DND-41 (cell line): ENCODE data around the gene HOXA3.

Source experiments
- ATAC-seq: fragments of 200-7000 bp; cut with Tn5 transposase; 3 replicates; pipeline ENCODE4 v1.9.1; 2021; ENCODE audit warnings: low read depth; ENCODE audit not compliant: insufficient read depth
- DNase-seq: peaks from one replicate; pipeline ENCODE4 v3.0.0-alpha.2; 2020
- H2AFZ ChIP-seq: 2 replicates; pipeline ENCODE4 v1.6.0; 2012; ENCODE audit warnings: low read depth, low read length
- H3K27ac ChIP-seq: 2 replicates; pipeline ENCODE4 v1.5.1; 2012; ENCODE audit warnings: low read length, inconsistent platforms
- H3K27me3 ChIP-seq: fragments of 200-600 bp; sonication (generic); 2 replicates; pipeline ENCODE4 v1.6.0; 2012; ENCODE audit warnings: low read length, mild to moderate bottlenecking, inconsistent platforms; ENCODE audit not compliant: insufficient read depth, poor library complexity
- H3K36me3 ChIP-seq: 2 replicates; pipeline ENCODE4 v1.5.1; 2012; ENCODE audit warnings: low read length, inconsistent platforms; ENCODE audit not compliant: insufficient read depth
- H3K4me1 ChIP-seq: 2 replicates; pipeline ENCODE4 v1.5.1; 2012; ENCODE audit warnings: mild to moderate bottlenecking, low read length; ENCODE audit not compliant: insufficient read depth
- H3K4me2 ChIP-seq: 2 replicates; pipeline ENCODE4 v1.6.0; 2012; ENCODE audit warnings: mild to moderate bottlenecking, moderate library complexity, low read length, inconsistent platforms; ENCODE audit not compliant: insufficient read depth
- H3K4me3 ChIP-seq, 2 experiments: fragments of 200-600 bp in 1 of 2; shearing (Covaris generic) in 1 of 2; 2 replicates each; pipeline ENCODE4 v1.5.1; 2012 to 2016; ENCODE audit warnings: inconsistent platforms in 2 of 2, low read length in 2 of 2, mild to moderate bottlenecking in 2 of 2, low read depth in 1 of 2, moderate library complexity in 1 of 2
- H3K79me2 ChIP-seq: 2 replicates; pipeline ENCODE4 v1.6.0; 2012; ENCODE audit warnings: low read length, inconsistent platforms; ENCODE audit not compliant: insufficient read depth
- H3K9ac ChIP-seq: 2 replicates; pipeline ENCODE4 v1.6.0; 2012; ENCODE audit warnings: low read depth, mild to moderate bottlenecking, inconsistent platforms, low read length, moderate library complexity
- H3K9me3 ChIP-seq: 2 replicates; pipeline ENCODE4 v1.5.1; 2012; ENCODE audit warnings: low read length, moderate library complexity, mild to moderate bottlenecking, inconsistent platforms; ENCODE audit not compliant: insufficient read depth, severe bottlenecking
- H4K20me1 ChIP-seq: 2 replicates; pipeline ENCODE4 v1.6.0; 2012; ENCODE audit warnings: low read length; ENCODE audit not compliant: insufficient read depth
- EZH2 ChIP-seq: IDR thresholded peaks from 3 replicates; pipeline ENCODE4 v1.6.1; 2012; ENCODE audit warnings: borderline replicate concordance, low read depth, mild to moderate bottlenecking, moderate library complexity, low read length, inconsistent platforms; ENCODE audit not compliant: severe bottlenecking
- TF ChIP-seq, protein P1 (sequence below): IDR thresholded peaks from 2 replicates; pipeline ENCODE4 v1.5.1; 2012; ENCODE audit warnings: borderline replicate concordance, low read length, moderate library complexity, mild to moderate bottlenecking; ENCODE audit not compliant: poor library complexity, severe bottlenecking; ENCODE audit errors: extremely low read depth

HOXA3 gene

DNA sequence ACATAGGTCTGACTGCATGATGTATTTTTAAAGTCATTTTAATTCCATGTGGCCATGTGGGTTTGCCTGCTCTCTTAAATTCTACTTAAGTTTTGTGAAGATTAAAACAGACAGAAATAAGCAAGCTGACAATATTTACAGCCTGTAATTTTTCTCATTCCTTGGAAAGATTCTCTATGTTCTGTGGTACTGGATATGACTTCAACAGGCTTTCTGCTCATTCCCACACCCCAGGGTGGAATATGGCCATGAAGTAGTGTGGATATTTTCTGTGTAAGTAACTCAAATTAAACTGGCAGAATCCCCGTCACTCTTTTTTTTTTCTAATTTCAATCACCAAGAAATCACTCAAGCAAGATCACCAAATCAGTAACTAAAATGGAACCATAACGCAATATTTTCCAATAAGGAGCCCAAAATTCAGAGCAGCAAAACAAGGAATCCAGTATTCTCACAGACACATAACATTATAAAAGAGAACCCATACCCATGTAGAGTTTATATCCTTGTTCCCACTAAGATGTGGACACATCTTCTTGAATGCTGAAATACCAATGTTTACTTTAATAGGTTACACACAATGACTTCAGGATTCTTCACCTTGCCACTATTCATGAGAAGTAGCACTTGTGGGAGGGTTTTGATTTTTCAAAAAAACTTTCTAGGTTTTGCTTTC, 14.6 kb downstream of the HOXA3 start:
- H3K4me2 ChIP-seq: no peak overlapping the region
- no peak overlapping the region for H3K27ac ChIP-seq
- DNase-seq: no peak
- H3K36me3 ChIP-seq: peaks cover 1% of the 10 kb centered on the region; the same call in 1 of the 2 replicates
- H3K27me3 ChIP-seq: peaks cover 5% of the 10 kb centered on the region
- H4K20me1 ChIP-seq: no peaks in the 10 kb centered on the region
- no peaks in the 10 kb centered on the region for H3K4me1 ChIP-seq
- H2AFZ ChIP-seq: no peak overlapping the region
- no peak overlapping the region for H3K4me3 ChIP-seq
- no peak for TF ChIP-seq EZH2
- TF ChIP-seq, protein P1, sequence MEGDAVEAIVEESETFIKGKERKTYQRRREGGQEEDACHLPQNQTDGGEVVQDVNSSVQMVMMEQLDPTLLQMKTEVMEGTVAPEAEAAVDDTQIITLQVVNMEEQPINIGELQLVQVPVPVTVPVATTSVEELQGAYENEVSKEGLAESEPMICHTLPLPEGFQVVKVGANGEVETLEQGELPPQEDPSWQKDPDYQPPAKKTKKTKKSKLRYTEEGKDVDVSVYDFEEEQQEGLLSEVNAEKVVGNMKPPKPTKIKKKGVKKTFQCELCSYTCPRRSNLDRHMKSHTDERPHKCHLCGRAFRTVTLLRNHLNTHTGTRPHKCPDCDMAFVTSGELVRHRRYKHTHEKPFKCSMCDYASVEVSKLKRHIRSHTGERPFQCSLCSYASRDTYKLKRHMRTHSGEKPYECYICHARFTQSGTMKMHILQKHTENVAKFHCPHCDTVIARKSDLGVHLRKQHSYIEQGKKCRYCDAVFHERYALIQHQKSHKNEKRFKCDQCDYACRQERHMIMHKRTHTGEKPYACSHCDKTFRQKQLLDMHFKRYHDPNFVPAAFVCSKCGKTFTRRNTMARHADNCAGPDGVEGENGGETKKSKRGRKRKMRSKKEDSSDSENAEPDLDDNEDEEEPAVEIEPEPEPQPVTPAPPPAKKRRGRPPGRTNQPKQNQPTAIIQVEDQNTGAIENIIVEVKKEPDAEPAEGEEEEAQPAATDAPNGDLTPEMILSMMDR: no peak
- H3K79me2 ChIP-seq: no peaks in the 10 kb centered on the region
- H3K9ac ChIP-seq: no peak overlapping the region
- H3K9me3 ChIP-seq: no peaks in the 10 kb centered on the region
- no peak for ATAC-seq

DNA sequence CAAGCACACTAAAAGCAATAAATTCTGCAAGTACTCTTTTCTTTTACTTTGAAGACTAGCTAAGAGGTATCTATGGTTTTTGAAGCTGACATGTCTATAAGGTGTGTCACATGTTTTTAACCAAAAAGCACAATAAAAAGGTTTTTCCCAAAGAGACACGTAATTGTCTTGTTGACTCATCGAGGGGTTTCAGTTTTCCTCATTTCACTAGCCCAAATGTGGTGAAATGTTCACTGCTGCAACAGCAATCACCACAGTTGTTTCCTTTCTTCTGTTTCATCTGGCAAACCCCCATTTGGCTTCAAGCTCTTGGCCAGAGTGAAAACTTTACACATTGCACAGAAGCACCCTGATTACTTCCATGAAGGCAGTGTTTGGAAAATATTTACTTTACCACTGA, 18.0 kb downstream of the HOXA3 start:
- ATAC-seq (no peak), DNase-seq (no peak)
- H4K20me1 ChIP-seq: no peaks in the 10 kb centered on the region
- no peak overlapping the region for H3K4me2 ChIP-seq
- H3K4me1 ChIP-seq: no peaks in the 10 kb centered on the region
- no peaks in the 10 kb centered on the region for H3K9me3 ChIP-seq
- no peak overlapping the region for H2AFZ ChIP-seq
- no peak overlapping the region for H3K27ac ChIP-seq
- H3K79me2 ChIP-seq: no peaks in the 10 kb centered on the region
- no peak overlapping the region for H3K9ac ChIP-seq
- H3K4me3 ChIP-seq: no peak overlapping the region
- TF ChIP-seq, protein P1: no peak
- TF ChIP-seq EZH2: no peak
- peaks cover 5% of the 10 kb centered on the region for H3K27me3 ChIP-seq
- no peaks in the 10 kb centered on the region for H3K36me3 ChIP-seq

GRCh38 chr7:27133409-27134231, 18.8 kb downstream of the HOXA3 start:
- peaks cover 5% of the 10 kb centered on the region for H3K27me3 ChIP-seq
- ATAC-seq (no peak), DNase-seq (no peak)
- no peak overlapping the region for H2AFZ ChIP-seq
- H3K36me3 ChIP-seq: no peaks in the 10 kb centered on the region
- no peak overlapping the region for H3K9ac ChIP-seq
- H3K79me2 ChIP-seq: no peaks in the 10 kb centered on the region
- no peaks in the 10 kb centered on the region for H3K4me1 ChIP-seq
- H4K20me1 ChIP-seq: no peaks in the 10 kb centered on the region
- no peak overlapping the region for H3K4me2 ChIP-seq
- H3K27ac ChIP-seq: no peak overlapping the region
- no peaks in the 10 kb centered on the region for H3K9me3 ChIP-seq
- no peak for TF ChIP-seq EZH2
- H3K4me3 ChIP-seq: no peak overlapping the region

- TF ChIP-seq EZH2: no peak
- TF ChIP-seq, protein P1: no peak
- H3K9ac ChIP-seq: no peak overlapping the region
- DNase-seq: no peak
- no peaks in the 10 kb centered on the region for H4K20me1 ChIP-seq
- H3K4me1 ChIP-seq: no peaks in the 10 kb centered on the region
- no peak overlapping the region for H2AFZ ChIP-seq
- H3K36me3 ChIP-seq: no peaks in the 10 kb centered on the region
- no peak overlapping the region for H3K4me2 ChIP-seq
- no peak overlapping the region for H3K4me3 ChIP-seq
- H3K79me2 ChIP-seq: no peaks in the 10 kb centered on the region
- H3K9me3 ChIP-seq: no peaks in the 10 kb centered on the region
- no peak for ATAC-seq
- no peak overlapping the region for H3K27ac ChIP-seq
- peaks cover 5% of the 10 kb centered on the region for H3K27me3 ChIP-seq
These were observed 19.4 kb downstream of the HOXA3 start for GRCh38 chr7:27132978-27133377.
